ENCODE results near the gene BABAM2. TPM values are rescaled to one million over a fixed set of nuclear protein-coding genes. Genes with fewer than 3 reads are reported as not detected.

BABAM2 gene
- total RNA-seq, 4 donors from 2014 or later: 35.5 to 44.9 (median 39.9) TPM

DNA sequence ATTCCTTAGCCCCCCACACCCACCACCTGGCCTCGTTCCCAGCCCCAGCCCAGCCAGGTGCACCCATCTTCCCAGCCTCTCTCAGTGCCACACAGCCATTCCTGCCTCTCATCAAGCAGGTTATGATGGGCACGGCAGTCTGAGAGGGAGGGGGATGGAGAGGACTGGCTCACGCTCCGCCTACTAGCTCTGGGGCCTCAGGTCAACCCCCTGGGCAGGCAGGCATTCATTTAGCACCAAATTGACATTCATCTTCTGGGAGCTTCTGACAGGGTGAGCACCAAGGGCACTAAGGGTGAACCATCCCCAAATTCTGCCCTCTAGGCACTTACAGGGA, 435.9 kb downstream of the BABAM2 start:
- H3K9me3 ChIP-seq: no peaks in the 10 kb centered on the region
- WGBS: 100% methylated on average over 1 of the region's 4 CpGs
- peak overlapping the region in 3 of 4 donors; percentile 8 to 49 (median 39) for H3K27ac ChIP-seq (replicated peaks in 1 of 4)
- peaks cover 10 to 46% (median 35%) of the 10 kb centered on the region in 4 donors for H3K4me1 ChIP-seq
- TF ChIP-seq POLR2A (IDR thresholded peaks at IDR 0.05; ENCODE audit: low read depth): no peak
- TF ChIP-seq EP300 (IDR thresholded peaks at IDR 0.05): no peak
- no peak for TF ChIP-seq POLR2AphosphoS5 (IDR thresholded peaks at IDR 0.05)
- TF ChIP-seq, protein P1, sequence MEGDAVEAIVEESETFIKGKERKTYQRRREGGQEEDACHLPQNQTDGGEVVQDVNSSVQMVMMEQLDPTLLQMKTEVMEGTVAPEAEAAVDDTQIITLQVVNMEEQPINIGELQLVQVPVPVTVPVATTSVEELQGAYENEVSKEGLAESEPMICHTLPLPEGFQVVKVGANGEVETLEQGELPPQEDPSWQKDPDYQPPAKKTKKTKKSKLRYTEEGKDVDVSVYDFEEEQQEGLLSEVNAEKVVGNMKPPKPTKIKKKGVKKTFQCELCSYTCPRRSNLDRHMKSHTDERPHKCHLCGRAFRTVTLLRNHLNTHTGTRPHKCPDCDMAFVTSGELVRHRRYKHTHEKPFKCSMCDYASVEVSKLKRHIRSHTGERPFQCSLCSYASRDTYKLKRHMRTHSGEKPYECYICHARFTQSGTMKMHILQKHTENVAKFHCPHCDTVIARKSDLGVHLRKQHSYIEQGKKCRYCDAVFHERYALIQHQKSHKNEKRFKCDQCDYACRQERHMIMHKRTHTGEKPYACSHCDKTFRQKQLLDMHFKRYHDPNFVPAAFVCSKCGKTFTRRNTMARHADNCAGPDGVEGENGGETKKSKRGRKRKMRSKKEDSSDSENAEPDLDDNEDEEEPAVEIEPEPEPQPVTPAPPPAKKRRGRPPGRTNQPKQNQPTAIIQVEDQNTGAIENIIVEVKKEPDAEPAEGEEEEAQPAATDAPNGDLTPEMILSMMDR (IDR thresholded peaks at IDR 0.05): no peak
- H3K36me3 ChIP-seq: peaks cover 0 to 3% (median 0%) of the 10 kb centered on the region in 4 donors
- H3K4me3 ChIP-seq: no peak overlapping the region
- no peaks in the 10 kb centered on the region for H3K27me3 ChIP-seq
- no peak for DNase-seq (ENCODE audit: extremely low spot score)
- intact Hi-C loops (cut with DNase I): no loop called here

DNA sequence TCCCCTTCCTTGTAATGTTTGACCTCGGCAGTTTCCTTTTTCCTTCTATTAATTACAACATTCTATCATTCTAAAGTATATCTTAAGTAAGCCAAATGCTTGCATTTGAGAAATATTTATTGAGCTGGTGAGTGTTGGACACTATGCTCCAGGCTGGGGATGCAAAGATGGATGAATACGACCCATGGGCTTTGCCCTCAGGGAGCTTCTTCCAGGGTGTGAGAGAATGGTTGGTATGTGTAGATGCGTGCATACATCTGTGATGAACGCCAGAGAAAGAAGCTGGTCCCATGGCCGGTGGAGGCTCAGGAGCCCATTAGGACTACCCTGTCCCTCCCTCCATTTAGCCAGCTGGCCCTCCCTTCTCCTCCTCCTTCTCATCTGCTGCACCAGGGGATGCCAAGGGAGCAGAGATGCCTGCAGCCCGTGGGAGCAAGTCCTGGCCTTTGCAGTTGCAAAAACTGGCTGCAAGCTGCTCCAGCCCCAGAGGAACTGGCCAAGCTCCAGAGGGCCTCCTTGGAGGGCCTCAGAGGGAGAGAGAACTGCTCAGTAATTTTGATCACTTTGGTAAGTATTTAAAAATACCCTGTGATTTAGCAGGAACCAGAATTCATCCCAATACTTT, 436.5 kb downstream of the BABAM2 start:
- 63% methylated on average over 6 of the region's 6 CpGs for WGBS
- H3K4me1 ChIP-seq: peaks cover 10 to 41% (median 32%) of the 10 kb centered on the region in 4 donors
- H3K9me3 ChIP-seq: no peaks in the 10 kb centered on the region
- no peak for TF ChIP-seq EP300 (IDR thresholded peaks at IDR 0.05)
- TF ChIP-seq POLR2A (IDR thresholded peaks at IDR 0.05; ENCODE audit: low read depth): no peak
- TF ChIP-seq, protein P1 (IDR thresholded peaks at IDR 0.05): no peak
- no peak for TF ChIP-seq POLR2AphosphoS5 (IDR thresholded peaks at IDR 0.05)
- peak overlapping the region; percentile 14 to 61 (median 36) for H3K27ac ChIP-seq (replicated peaks in 1 of 4)
- intact Hi-C loops (cut with DNase I): no loop called here
- peak; percentile 24 for DNase-seq (ENCODE audit: extremely low spot score)
- no peak overlapping the region for H3K4me3 ChIP-seq
- H3K36me3 ChIP-seq: peaks cover 0 to 3% (median 0%) of the 10 kb centered on the region in 4 donors
- no peaks in the 10 kb centered on the region for H3K27me3 ChIP-seq

DNA sequence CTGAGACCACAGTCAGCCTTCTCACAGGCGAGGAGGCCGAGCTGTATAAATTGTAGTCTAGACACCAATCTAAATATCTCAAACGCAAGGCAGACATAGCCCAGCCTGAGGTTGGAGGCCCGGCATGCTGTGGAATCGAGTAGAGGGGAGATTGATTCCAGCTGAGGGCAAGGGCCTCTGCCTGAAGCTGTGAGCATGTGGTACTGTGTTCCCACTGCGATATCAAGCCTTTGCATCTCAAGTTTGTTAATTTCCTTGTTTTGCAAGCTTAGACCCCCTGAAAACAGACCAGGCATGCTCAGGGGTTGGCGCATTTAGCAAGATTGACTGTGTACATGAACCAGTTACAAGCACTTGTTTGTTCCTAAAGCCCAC, 437.0 kb downstream of the BABAM2 start:
- intact Hi-C loops (cut with DNase I): no loop called here
- peaks cover 11 to 37% (median 29%) of the 10 kb centered on the region in 4 donors for H3K4me1 ChIP-seq
- H3K27me3 ChIP-seq: no peaks in the 10 kb centered on the region
- no peaks in the 10 kb centered on the region for H3K9me3 ChIP-seq
- peaks cover 0 to 3% (median 0%) of the 10 kb centered on the region in 4 donors for H3K36me3 ChIP-seq
- H3K4me3 ChIP-seq: no peak overlapping the region
- no peak for TF ChIP-seq POLR2AphosphoS5 (IDR thresholded peaks at IDR 0.05)
- TF ChIP-seq EP300 (IDR thresholded peaks at IDR 0.05): no peak
- TF ChIP-seq, protein P1 (IDR thresholded peaks at IDR 0.05): no peak
- TF ChIP-seq POLR2A (IDR thresholded peaks at IDR 0.05; ENCODE audit: low read depth): no peak
- peak overlapping the region; percentile 14 to 61 (median 36) for H3K27ac ChIP-seq (replicated peaks in 1 of 4)
- 88% methylated on average over 5 of the region's 7 CpGs for WGBS
- no peak for DNase-seq (ENCODE audit: extremely low spot score)

DNA sequence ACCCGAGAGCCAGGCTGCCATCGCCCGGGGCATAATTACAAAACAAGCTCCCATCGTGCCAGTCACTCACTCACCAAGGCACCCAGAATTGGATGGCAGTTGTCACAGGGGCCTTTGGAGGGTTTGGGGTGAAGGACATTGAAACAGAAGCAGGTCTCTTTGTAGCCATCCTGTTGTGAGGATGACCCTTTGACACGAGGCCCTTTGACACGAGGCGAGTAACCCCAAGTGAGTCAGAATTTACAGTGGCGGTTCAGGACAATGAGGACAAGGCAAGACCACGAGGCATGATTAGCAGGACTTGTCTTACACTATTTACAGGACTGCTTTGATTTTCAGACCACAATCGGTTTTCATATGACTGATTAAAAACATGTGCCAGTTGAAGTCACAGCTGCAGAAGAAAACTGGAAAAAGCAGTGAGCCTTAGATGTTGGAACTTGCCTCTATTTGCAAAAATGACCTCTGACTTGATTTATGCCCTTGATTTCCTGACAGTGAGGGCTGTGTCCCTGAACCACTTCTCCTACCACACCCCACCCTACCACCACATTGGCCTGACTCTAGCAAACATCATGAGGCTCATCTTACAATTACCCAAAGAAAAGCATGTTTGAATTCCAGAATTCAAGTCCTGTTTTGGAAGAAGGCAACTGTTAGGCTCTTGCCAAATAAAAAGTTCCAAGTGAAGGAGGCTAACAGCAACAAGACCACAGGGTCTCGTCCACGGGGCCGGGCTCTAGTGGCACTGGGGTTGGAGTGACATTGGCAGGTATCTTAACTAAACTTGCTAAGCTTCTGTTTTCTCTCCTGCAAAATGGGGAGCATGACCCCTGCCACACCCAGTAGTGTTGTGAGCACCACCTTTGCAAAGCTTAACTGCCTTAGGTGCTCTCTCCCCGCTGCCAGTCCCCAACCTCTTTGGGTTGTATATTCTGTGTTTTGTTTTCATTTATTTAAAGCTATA, 437.7 kb downstream of the BABAM2 start:
- intact Hi-C loops (cut with DNase I): no loop called here
- H3K4me3 ChIP-seq: no peak overlapping the region
- peaks cover 0 to 3% (median 0%) of the 10 kb centered on the region in 4 donors for H3K36me3 ChIP-seq
- TF ChIP-seq EP300 (IDR thresholded peaks at IDR 0.05): no peak
- TF ChIP-seq, protein P1 (IDR thresholded peaks at IDR 0.05): no peak
- TF ChIP-seq POLR2A (IDR thresholded peaks at IDR 0.05; ENCODE audit: low read depth): no peak
- H3K4me1 ChIP-seq: peaks cover 16 to 37% (median 26%) of the 10 kb centered on the region in 4 donors
- H3K27ac ChIP-seq (replicated peaks in 1 of 4): peak overlapping the region; percentile 14 to 61 (median 36)
- no peaks in the 10 kb centered on the region for H3K27me3 ChIP-seq
- DNase-seq (ENCODE audit: extremely low spot score): no peak
- 71% methylated on average over 14 of the region's 14 CpGs for WGBS
- H3K9me3 ChIP-seq: no peaks in the 10 kb centered on the region

Measured in esophagus muscularis mucosa (tissue), 4 donors.